HG02588 (cell line): ENCODE measurements around the gene COL4A5.

ENCODE experiments used
- ATAC-seq: cut with Tn5 transposase; IDR thresholded peaks from one replicate; pipeline ENCODE4 v1.9.1; 2021; ENCODE audit warnings: mild to moderate bottlenecking, moderate library complexity; ENCODE audit not compliant: unreplicated experiment

The COL4A5 gene

GRCh38 chrX:108640817-108641216 lies 201.2 kb downstream of the COL4A5 start:
- no peak for ATAC-seq

GRCh38 chrX:108641589-108642272 lies 202.1 kb downstream of the COL4A5 start:
- ATAC-seq, result no peak

- ATAC-seq, result no peak
Observed at GRCh38 chrX:108642273-108642628, 202.6 kb downstream of the COL4A5 start.

- no peak for ATAC-seq
Observed at GRCh38 chrX:108664701-108665100, 225.1 kb downstream of the COL4A5 start.

- no peak for ATAC-seq
Observed at GRCh38 chrX:108666101-108666500, 226.5 kb downstream of the COL4A5 start.

GRCh38 chrX:108671526-108671925 lies 231.9 kb downstream of the COL4A5 start:
- ATAC-seq, result no peak

- ATAC-seq, result no peak
Observed at GRCh38 chrX:108696690-108697089, 257.1 kb downstream of the COL4A5 start.

- no peak for ATAC-seq
Observed at GRCh38 chrX:108699368-108699767, 259.7 kb downstream of the COL4A5 start.

GRCh38 chrX:108701633-108702032 lies 262.0 kb downstream of the COL4A5 start:
- no peak for ATAC-seq

- ATAC-seq, result no peak
Observed at GRCh38 chrX:108702530-108702929, 262.9 kb downstream of the COL4A5 start.

- no peak for ATAC-seq
Observed at GRCh38 chrX:108704839-108705238, 265.2 kb downstream of the COL4A5 start.

GRCh38 chrX:108712886-108713285 lies 273.2 kb downstream of the COL4A5 start:
- no peak for ATAC-seq

GRCh38 chrX:108722561-108722960 lies 282.9 kb downstream of the COL4A5 start:
- ATAC-seq, result no peak

GRCh38 chrX:108726748-108727147 lies 287.1 kb downstream of the COL4A5 start:
- ATAC-seq, result no peak

GRCh38 chrX:108731153-108731552 lies 291.5 kb downstream of the COL4A5 start:
- no peak for ATAC-seq

- no peak for ATAC-seq
Observed at GRCh38 chrX:108732630-108733321, 293.1 kb downstream of the COL4A5 start.

- no peak for ATAC-seq
Observed at GRCh38 chrX:108734426-108734825, 294.8 kb downstream of the COL4A5 start.

GRCh38 chrX:108735091-108735678 lies 295.5 kb downstream of the COL4A5 start:
- ATAC-seq, result no peak

- ATAC-seq, result no peak
Observed at GRCh38 chrX:108735679-108736508, 296.3 kb downstream of the COL4A5 start.

GRCh38 chrX:108736509-108737479 lies 297.2 kb downstream of the COL4A5 start, which contains the start of gene IRS4:
IRS4 (minus strand) TSS chrX:108736563.
- ATAC-seq, result no peak
